Neural cell (in vitro differentiated cells): ENCODE measurements around the gene BIRC2. TPM values are rescaled to one million over a fixed set of nuclear protein-coding genes. Genes with fewer than 3 reads are reported as not detected.
A peak's percentile ranks its signal among the peaks of the same experiment; 100 is the strongest.

Experiments
- H2AFZ ChIP-seq: fragments of 200-600, 300-800 bp; sonication (generic), shearing (Covaris generic); 2 replicates; pipeline ENCODE4 v1.6.0; 2014; ENCODE audit warnings: low read depth, mild to moderate bottlenecking, antibody characterized with exemption, low read length, moderate library complexity
- H3F3A ChIP-seq: fragments of 200-600 bp; shearing (Covaris generic); 2 replicates; pipeline ENCODE4 v1.6.1; 2016; ENCODE audit warnings: mild to moderate bottlenecking, moderate library complexity, mixed read lengths, antibody characterized with exemption, low read length; ENCODE audit not compliant: insufficient read depth, poor library complexity, severe bottlenecking
- H3K27ac ChIP-seq: fragments of 200-600, 300-800 bp; sonication (generic), shearing (Covaris generic); 2 replicates; pipeline ENCODE4 v1.5.1; 2014; ENCODE audit warnings: mild to moderate bottlenecking, low read length, moderate library complexity
- H3K27me3 ChIP-seq: fragments of 300-800, 200-600 bp; sonication (generic), shearing (Covaris generic); 2 replicates; pipeline ENCODE4 v1.6.0; 2014; ENCODE audit warnings: mild to moderate bottlenecking, low read depth, low read length, moderate library complexity; ENCODE audit not compliant: insufficient read depth
- H3K36me3 ChIP-seq: fragments of 300-800, 200-600 bp; sonication (generic), shearing (Covaris generic); 2 replicates; pipeline ENCODE4 v1.5.1; 2014; ENCODE audit warnings: mild to moderate bottlenecking, antibody characterized with exemption, low read length, moderate library complexity; ENCODE audit not compliant: insufficient read depth
- H3K4me2 ChIP-seq: fragments of 300-800, 200-600 bp; sonication (generic), shearing (Covaris generic); 2 replicates; pipeline ENCODE4 v1.6.0; 2014; ENCODE audit warnings: mild to moderate bottlenecking, low read length
- H3K4me3 ChIP-seq: fragments of 300-800, 200-600 bp; sonication (generic), shearing (Covaris generic); 2 replicates; pipeline ENCODE4 v1.5.1; 2014; ENCODE audit warnings: mild to moderate bottlenecking, low read length, moderate library complexity
- H3K79me2 ChIP-seq: fragments of 200-600 bp; shearing (Covaris generic); replicated peaks from 2 replicates; pipeline ENCODE4 v1.6.0; 2014; ENCODE audit warnings: mild to moderate bottlenecking, low read length, moderate library complexity; ENCODE audit not compliant: insufficient read depth
- H3K9ac ChIP-seq: fragments of 300-800, 200-600 bp; sonication (generic), shearing (Covaris generic); 2 replicates; pipeline ENCODE4 v1.6.1; 2016; ENCODE audit warnings: mild to moderate bottlenecking, low read length, mixed read lengths
- H3K9me2 ChIP-seq: fragments of 200-600 bp; shearing (Covaris generic); 2 replicates; pipeline ENCODE4 v1.6.1; 2016; ENCODE audit warnings: mild to moderate bottlenecking, low read length, mixed read lengths; ENCODE audit not compliant: insufficient read depth
- H3K9me3 ChIP-seq: fragments of 200-600, 300-800 bp; sonication (generic), shearing (Covaris generic); 2 replicates; pipeline ENCODE4 v1.6.1; 2016; ENCODE audit warnings: mild to moderate bottlenecking, mixed run types, low read length, moderate library complexity, mixed read lengths
- H4K20me1 ChIP-seq: fragments of 200-600 bp; shearing (Covaris generic); 2 replicates; pipeline ENCODE4 v1.6.1; 2016; ENCODE audit warnings: mild to moderate bottlenecking, mixed run types; ENCODE audit not compliant: insufficient read depth
- CTCF ChIP-seq: fragments of 450-650 bp; IDR thresholded peaks from 2 replicates; pipeline ENCODE4 v1.5.1; 2014; ENCODE audit warnings: antibody characterized with exemption, mild to moderate bottlenecking, moderate library complexity; ENCODE audit not compliant: poor library complexity, severe bottlenecking
- EP300 ChIP-seq: fragments of 450-650 bp; conservative IDR thresholded peaks from 2 replicates; pipeline ENCODE4 v1.6.1; 2014; ENCODE audit warnings: antibody characterized with exemption, mild to moderate bottlenecking, moderate library complexity; ENCODE audit not compliant: poor library complexity, severe bottlenecking
- EZH2 ChIP-seq: fragments of 200-600, 300-800 bp; shearing (Covaris generic), sonication (generic); IDR thresholded peaks from 2 replicates; pipeline ENCODE4 v1.6.1; 2014; ENCODE audit warnings: antibody characterized with exemption, low read length, borderline replicate concordance, mild to moderate bottlenecking; ENCODE audit not compliant: insufficient read depth, poor library complexity, severe bottlenecking
- MXI1 ChIP-seq: fragments of 450-650 bp; conservative IDR thresholded peaks from 2 replicates; pipeline ENCODE4 v1.6.1; 2014; ENCODE audit warnings: antibody characterized with exemption, mild to moderate bottlenecking; ENCODE audit not compliant: poor library complexity, severe bottlenecking
- POLR2AphosphoS5 ChIP-seq: IDR thresholded peaks from 2 replicates; pipeline ENCODE4 v1.6.1; 2012
- RAD21 ChIP-seq: fragments of 450-650 bp; conservative IDR thresholded peaks from 2 replicates; pipeline ENCODE4 v1.6.1; 2014; ENCODE audit warnings: antibody characterized with exemption, mild to moderate bottlenecking, moderate library complexity
- REST ChIP-seq: IDR thresholded peaks from 2 replicates; pipeline ENCODE4 v1.6.1; 2012; ENCODE audit warnings: borderline replicate concordance
- SMC3 ChIP-seq: fragments of 450-650 bp; conservative IDR thresholded peaks from 2 replicates; pipeline ENCODE4 v1.6.1; 2014; ENCODE audit warnings: antibody characterized with exemption, mild to moderate bottlenecking, moderate library complexity; ENCODE audit not compliant: poor library complexity
- TAF1 ChIP-seq: IDR thresholded peaks from 2 replicates; pipeline ENCODE4 v1.6.1; 2012; ENCODE audit warnings: low read depth
- polyA plus RNA-seq: library from polyadenylated mRNA; depleted of rRNA; stranded (reverse); fragments of >200 nt; gene quantifications from 2 replicates; pipeline ENCODE4 v1.2.3, GENCODE V29; 2014

Gene BIRC2
- polyA plus RNA-seq, 1 donor from 2014 or later, result 68.7 TPM

- no peak overlapping the region for H3K9ac ChIP-seq
- H3K4me3 ChIP-seq, result peak overlapping the region; percentile 49
- no peak overlapping the region for H3K27ac ChIP-seq
- H3F3A ChIP-seq, result no peaks in the 10 kb centered on the region
- H4K20me1 ChIP-seq, result no peaks in the 10 kb centered on the region
- H3K4me2 ChIP-seq, result no peak overlapping the region
- TF ChIP-seq SMC3, result no peak
- TF ChIP-seq CTCF, result no peak
- no peak for TF ChIP-seq MXI1
- H3K27me3 ChIP-seq, result peaks cover 7% of the 10 kb centered on the region
- no peaks in the 10 kb centered on the region for H3K79me2 ChIP-seq
- H3K9me3 ChIP-seq, result no peaks in the 10 kb centered on the region
- no peaks in the 10 kb centered on the region for H3K36me3 ChIP-seq
- no peaks in the 10 kb centered on the region for H3K9me2 ChIP-seq
- no peak overlapping the region for H2AFZ ChIP-seq
Measured at GRCh38 chr11:102317768-102318103, 29.3 kb upstream of the BIRC2 start.

- H2AFZ ChIP-seq, result no peak overlapping the region
- no peak overlapping the region for H3K27ac ChIP-seq
- no peak overlapping the region for H3K9ac ChIP-seq
- H3F3A ChIP-seq, result no peaks in the 10 kb centered on the region
- H3K9me2 ChIP-seq, result no peaks in the 10 kb centered on the region
- no peaks in the 10 kb centered on the region for H3K9me3 ChIP-seq
- H4K20me1 ChIP-seq, result no peaks in the 10 kb centered on the region
- no peaks in the 10 kb centered on the region for H3K36me3 ChIP-seq
- TF ChIP-seq RAD21 (no peak), REST (no peak), EZH2 (no peak), SMC3 (no peak)
- no peak overlapping the region for H3K4me2 ChIP-seq
- H3K79me2 ChIP-seq, result no peaks in the 10 kb centered on the region
- no peak overlapping the region for H3K4me3 ChIP-seq
- H3K27me3 ChIP-seq, result peaks cover 7% of the 10 kb centered on the region
Measured at GRCh38 chr11:102318469-102318868, 28.5 kb upstream of the BIRC2 start.

GRCh38 chr11:102319544-102319943 lies 27.5 kb upstream of the BIRC2 start:
- Histone ChIP-seq H3K9me2 (no peaks in the 10 kb centered on the region), H3K4me2 (no peak overlapping the region), H3F3A (no peaks in the 10 kb centered on the region), H3K4me3 (no peak overlapping the region), H4K20me1 (no peaks in the 10 kb centered on the region), H3K27ac (no peak overlapping the region), H3K79me2 (no peaks in the 10 kb centered on the region), H3K36me3 (no peaks in the 10 kb centered on the region), H3K27me3 (peaks cover 7% of the 10 kb centered on the region), H3K9ac (no peak overlapping the region), H2AFZ (no peak overlapping the region), H3K9me3 (no peaks in the 10 kb centered on the region)
- TF ChIP-seq EZH2 (no peak), CTCF (no peak), POLR2AphosphoS5 (no peak), REST (no peak), TAF1 (no peak), EP300 (no peak), SMC3 (no peak), RAD21 (no peak), MXI1 (no peak)
